NCI-H2196 treated with DMSO at 0.1 percent for 48 hours (cell line): ENCODE results near the gene AASDHPPT.

Source experiments
- DNase-seq: peaks from one replicate; lab custom pipeline; 2025; ENCODE audit not compliant: unreplicated experiment; lab: John Stamatoyannopoulos, UW

Gene AASDHPPT

GRCh38 chr11:106082096-106082495, 4.6 kb downstream of the AASDHPPT start:
- no peak for DNase-seq

- no peak for DNase-seq
These were observed 8.7 kb downstream of the AASDHPPT start for GRCh38 chr11:106086135-106086534.

GRCh38 chr11:106086850-106087249, 9.4 kb downstream of the AASDHPPT start:
- no peak for DNase-seq

- DNase-seq: peak; percentile 14
These were observed 10.5 kb downstream of the AASDHPPT start for GRCh38 chr11:106087815-106088435.

- DNase-seq: no peak
These were observed 11.4 kb downstream of the AASDHPPT start for GRCh38 chr11:106088896-106089295.

GRCh38 chr11:106091480-106092123, 14.1 kb downstream of the AASDHPPT start:
- no peak for DNase-seq

GRCh38 chr11:106092446-106092845, 15.0 kb downstream of the AASDHPPT start:
- DNase-seq: no peak

- no peak for DNase-seq
These were observed 21.6 kb downstream of the AASDHPPT start for GRCh38 chr11:106098893-106099553.

- DNase-seq: no peak
These were observed 23.9 kb downstream of the AASDHPPT start for GRCh38 chr11:106101370-106101769.

- no peak for DNase-seq
These were observed 24.4 kb downstream of the AASDHPPT start for GRCh38 chr11:106101819-106102218.

- DNase-seq: no peak
These were observed 28.5 kb downstream of the AASDHPPT start for GRCh38 chr11:106105986-106106385.

- DNase-seq: no peak
These were observed 44.3 kb downstream of the AASDHPPT start for GRCh38 chr11:106121570-106122320.

- no peak for DNase-seq
These were observed 50.1 kb downstream of the AASDHPPT start for GRCh38 chr11:106127604-106128003.

- no peak for DNase-seq
These were observed 51.3 kb downstream of the AASDHPPT start for GRCh38 chr11:106128740-106129139.

GRCh38 chr11:106131998-106132397, 54.5 kb downstream of the AASDHPPT start:
- DNase-seq: no peak

- DNase-seq: no peak
These were observed 55.3 kb downstream of the AASDHPPT start for GRCh38 chr11:106132582-106133354.

GRCh38 chr11:106133529-106133928, 56.1 kb downstream of the AASDHPPT start:
- no peak for DNase-seq

GRCh38 chr11:106137061-106137460, 59.6 kb downstream of the AASDHPPT start:
- no peak for DNase-seq

GRCh38 chr11:106137758-106138157, 60.3 kb downstream of the AASDHPPT start:
- no peak for DNase-seq
